ENCODE results near the gene EFNA1.

- no peak for TF ChIP-seq CTCF (IDR thresholded peaks at IDR 0.05)
- TF ChIP-seq EP300 (IDR thresholded peaks at IDR 0.05), result no peak
- TF ChIP-seq, protein P1, sequence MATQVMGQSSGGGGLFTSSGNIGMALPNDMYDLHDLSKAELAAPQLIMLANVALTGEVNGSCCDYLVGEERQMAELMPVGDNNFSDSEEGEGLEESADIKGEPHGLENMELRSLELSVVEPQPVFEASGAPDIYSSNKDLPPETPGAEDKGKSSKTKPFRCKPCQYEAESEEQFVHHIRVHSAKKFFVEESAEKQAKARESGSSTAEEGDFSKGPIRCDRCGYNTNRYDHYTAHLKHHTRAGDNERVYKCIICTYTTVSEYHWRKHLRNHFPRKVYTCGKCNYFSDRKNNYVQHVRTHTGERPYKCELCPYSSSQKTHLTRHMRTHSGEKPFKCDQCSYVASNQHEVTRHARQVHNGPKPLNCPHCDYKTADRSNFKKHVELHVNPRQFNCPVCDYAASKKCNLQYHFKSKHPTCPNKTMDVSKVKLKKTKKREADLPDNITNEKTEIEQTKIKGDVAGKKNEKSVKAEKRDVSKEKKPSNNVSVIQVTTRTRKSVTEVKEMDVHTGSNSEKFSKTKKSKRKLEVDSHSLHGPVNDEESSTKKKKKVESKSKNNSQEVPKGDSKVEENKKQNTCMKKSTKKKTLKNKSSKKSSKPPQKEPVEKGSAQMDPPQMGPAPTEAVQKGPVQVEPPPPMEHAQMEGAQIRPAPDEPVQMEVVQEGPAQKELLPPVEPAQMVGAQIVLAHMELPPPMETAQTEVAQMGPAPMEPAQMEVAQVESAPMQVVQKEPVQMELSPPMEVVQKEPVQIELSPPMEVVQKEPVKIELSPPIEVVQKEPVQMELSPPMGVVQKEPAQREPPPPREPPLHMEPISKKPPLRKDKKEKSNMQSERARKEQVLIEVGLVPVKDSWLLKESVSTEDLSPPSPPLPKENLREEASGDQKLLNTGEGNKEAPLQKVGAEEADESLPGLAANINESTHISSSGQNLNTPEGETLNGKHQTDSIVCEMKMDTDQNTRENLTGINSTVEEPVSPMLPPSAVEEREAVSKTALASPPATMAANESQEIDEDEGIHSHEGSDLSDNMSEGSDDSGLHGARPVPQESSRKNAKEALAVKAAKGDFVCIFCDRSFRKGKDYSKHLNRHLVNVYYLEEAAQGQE (IDR thresholded peaks at IDR 0.05), result no peak
- no peak for TF ChIP-seq MAFK (IDR thresholded peaks at IDR 0.05; ENCODE audit: partially characterized antibody)
- no peak for TF ChIP-seq RAD21 (conservative IDR thresholded peaks at IDR 0.05 in 1 of 2, IDR thresholded peaks at IDR 0.05 in 1 of 2)
Measured at GRCh38 chr1:155140630-155140953, 12.9 kb downstream of the EFNA1 start.

Data from A549 (cell line).